Stimulated activated CD4-positive, alpha-beta T cell treated with anti-CD3 and anti-CD28 coated beads, Interleukin-1b, Interleukin-23, amount 100 ng/mL, for 48 hours (primary cell): ENCODE measurements around the gene FXN.
"Not testable (repeated sequence)": the region's sequence is repeated elsewhere in the genome, so short reads cannot be mapped to it uniquely, and the experiment has no call there.

Experiments used
- DNase-seq: peaks from one replicate; pipeline ENCODE4 v3.0.0-alpha.2; 2020

FXN gene

GRCh38 chr9:69027355-69028097, 8.0 kb upstream of the FXN start:
- DNase-seq: peak; percentile 24

DNA sequence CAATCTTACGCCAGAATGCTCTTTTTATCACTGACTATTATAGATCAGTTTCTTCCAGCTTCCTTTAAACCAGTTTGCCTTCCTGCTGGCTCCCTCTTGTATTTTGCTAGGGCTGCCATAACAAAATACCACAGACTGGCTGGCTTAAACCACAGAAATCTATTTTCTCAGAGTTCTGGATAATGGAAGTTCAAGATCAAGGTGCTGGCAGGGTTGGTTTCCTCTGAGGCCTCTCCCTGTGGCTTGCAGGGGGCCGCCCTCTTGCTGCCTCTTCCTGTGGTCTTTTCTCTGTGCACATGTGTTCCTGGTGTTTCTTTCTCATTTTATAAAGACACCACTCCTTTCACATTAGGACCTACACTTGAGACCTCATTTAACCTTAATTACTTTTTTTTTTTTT, 6.8 kb upstream of the FXN start:
- DNase-seq: peak; percentile 11

DNA sequence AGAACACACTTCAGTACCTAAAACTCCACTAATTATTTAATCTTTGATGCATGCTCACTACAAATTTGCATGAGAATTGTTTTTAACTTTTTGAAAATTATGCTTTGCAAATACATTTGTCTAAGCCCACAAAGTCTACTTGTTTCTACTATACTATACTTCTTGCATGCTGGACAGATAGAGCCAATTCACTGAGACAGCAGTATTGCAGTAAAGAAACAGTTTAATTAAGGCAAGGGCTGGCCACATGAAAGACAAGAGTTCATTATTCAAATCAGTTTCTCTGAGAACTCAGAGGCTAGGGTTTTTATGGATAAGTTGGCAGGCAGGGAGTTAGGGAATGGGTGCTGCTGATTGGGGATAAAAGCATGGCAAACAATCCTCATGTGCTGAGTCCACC, 6.0 kb upstream of the FXN start:
- no peak for DNase-seq

- no peak for DNase-seq
Observed at GRCh38 chr9:69030851-69031645, 4.5 kb upstream of the FXN start.

GRCh38 chr9:69034071-69034470, 1.5 kb upstream of the FXN start:
- DNase-seq: no peak

DNA sequence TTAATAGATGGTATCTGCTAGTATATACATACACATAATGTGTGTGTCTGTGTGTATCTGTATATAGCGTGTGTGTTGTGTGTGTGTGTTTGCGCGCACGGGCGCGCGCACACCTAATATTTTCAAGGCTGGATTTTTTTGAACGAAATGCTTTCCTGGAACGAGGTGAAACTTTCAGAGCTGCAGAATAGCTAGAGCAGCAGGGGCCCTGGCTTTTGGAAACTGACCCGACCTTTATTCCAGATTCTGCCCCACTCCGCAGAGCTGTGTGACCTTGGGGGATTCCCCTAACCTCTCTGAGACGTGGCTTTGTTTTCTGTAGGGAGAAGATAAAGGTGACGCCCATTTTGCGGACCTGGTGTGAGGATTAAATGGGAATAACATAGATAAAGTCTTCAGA, 757 bp downstream of the FXN start:
- no peak for DNase-seq

DNA sequence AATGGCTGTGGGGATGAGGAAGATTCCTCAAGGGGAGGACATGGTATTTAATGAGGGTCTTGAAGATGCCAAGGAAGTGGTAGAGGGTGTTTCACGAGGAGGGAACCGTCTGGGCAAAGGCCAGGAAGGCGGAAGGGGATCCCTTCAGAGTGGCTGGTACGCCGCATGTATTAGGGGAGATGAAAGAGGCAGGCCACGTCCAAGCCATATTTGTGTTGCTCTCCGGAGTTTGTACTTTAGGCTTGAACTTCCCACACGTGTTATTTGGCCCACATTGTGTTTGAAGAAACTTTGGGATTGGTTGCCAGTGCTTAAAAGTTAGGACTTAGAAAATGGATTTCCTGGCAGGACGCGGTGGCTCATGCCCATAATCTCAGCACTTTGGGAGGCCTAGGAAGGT, 1.2 kb downstream of the FXN start:
- DNase-seq: no peak

DNA sequence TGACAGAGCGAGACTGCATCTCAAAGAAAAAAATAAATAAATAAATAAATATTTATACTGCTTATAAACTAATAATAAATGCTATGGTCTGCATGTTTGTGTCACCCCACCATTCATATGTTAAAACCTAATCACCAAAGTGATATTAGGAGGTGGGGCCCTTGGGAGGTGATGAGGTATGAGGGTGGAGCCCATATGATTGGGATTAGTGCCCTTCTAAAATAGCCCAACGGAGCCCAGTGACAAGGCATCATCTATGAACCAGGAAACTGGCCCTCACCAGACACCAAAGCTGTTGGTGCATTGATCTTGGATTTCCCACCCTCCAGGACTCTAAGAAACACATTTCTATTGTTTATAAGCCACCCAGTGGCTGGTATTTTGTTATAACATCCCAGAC, 5.1 kb downstream of the FXN start:
- no peak for DNase-seq

DNA sequence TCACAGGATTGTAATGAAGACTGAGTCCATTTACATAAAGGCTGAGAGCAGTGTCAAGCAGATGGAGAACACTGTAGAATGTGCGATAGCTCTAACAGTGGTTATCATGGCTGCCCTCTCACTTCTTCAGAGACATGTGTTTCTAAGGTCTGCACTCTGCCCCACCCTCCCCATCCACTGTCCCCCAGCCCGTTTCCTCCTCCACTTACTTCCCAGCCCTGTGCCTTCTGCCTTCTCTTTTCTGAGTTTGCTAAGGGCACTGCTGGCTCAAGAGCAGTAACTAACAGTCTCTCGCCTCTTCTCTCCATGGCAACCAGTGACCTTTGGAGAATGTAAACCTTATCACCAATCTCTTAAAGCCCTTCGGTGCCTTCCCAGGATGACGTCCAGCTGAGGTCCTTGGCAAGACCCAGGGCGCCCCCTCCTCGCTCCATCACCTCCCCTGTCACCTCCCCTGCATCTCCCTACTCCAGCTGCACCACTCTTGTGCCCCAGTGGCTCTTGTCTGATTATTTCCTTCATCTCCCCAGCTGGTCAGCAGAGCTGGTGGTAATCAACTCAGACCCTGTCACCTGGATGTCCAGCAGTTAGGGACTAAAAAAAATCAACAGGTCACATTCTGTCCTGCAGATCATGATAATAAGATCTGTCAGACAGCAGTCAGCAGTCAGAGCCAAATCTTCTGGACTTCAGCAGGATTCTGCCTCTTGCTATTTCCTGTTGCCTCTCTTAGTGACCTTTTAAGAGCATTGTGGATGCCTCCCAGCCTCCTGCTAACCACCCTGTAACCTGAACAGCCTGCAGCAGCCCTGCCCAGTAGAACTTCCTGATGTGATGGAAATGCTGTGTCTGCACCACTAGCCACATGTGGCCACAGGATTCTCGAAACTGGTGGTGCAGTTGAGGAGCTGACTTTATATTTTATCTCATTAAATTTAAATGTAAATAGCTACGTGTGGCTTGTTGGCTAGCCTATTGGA, 9.0 kb downstream of the FXN start:
- no peak for DNase-seq

- no peak for DNase-seq
Observed at GRCh38 chr9:69045821-69046220, 10.3 kb downstream of the FXN start.

GRCh38 chr9:69046723-69047122, 11.2 kb downstream of the FXN start:
- DNase-seq: no peak

DNA sequence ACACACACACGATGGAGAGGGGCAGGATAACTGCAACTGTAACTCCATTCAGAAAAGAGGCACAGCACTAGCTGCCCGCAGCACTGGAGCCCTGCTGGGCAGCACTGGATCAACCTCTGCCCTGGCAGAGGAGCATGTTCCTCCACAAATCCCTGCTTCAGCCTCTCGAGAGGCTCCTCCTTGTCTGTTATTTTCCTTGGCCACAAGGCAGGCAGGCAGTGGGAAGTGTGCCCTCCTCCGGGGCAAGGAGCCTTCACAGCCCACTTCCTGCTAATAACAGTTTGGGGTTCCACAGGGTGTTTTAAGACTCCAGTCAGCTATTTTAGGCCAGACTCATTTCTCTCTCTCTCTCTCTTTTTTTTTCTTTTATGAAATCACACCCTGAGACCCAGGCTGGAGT, 11.8 kb downstream of the FXN start:
- DNase-seq: no peak

GRCh38 chr9:69049094-69049493, 13.5 kb downstream of the FXN start:
- DNase-seq: no peak

DNA sequence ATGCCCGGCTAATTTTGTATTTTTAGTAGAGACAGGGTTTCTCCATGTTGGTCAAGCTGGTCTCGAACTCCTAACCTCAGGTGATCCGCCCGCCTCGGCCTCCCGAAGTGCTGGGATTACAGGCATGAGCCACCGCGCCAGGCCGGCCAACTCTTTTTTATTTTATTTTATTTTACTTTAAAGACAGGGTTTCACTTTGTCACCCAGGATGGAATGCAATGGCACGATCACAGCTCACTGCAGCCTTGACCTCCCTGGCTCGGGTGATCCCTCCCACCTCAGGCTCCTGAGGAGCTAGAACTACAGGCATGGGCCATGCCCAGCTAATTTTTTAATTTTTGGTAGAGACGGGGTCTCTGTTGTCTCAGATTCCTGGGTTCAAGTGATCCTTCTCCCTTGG, 15.4 kb downstream of the FXN start:
- DNase-seq: not testable (repeated sequence)

GRCh38 chr9:69054989-69055388, 19.4 kb downstream of the FXN start:
- DNase-seq: no peak

DNA sequence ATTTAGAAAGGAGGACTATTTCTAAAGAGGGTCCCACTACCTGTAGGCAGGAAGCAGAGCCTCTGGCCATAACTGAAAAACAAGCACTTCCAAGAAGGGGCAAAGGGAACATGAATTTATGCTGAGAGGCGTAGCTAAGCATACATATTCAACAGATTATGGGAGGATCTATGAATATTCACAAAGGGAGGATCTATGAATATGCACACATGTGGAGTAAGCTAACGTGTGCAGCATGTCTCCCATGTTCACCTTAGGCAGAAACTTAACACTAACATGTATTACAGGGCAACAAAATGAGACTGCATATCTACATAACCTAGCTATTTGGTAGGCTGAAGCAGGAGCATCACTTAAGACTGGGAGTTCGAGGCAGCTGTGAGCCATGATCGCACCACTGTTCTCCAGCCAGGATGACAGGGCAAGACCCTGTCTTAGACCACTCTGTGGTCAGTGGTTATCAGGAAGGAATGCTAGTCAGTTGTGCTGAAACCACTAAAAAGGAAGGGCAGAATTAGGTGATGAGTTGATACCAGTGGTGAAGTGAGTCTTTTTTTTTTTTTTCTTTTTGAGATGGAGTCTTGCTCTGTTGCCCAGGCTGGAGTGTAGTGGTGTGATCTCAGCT, 20.8 kb downstream of the FXN start:
- no peak for DNase-seq

DNA sequence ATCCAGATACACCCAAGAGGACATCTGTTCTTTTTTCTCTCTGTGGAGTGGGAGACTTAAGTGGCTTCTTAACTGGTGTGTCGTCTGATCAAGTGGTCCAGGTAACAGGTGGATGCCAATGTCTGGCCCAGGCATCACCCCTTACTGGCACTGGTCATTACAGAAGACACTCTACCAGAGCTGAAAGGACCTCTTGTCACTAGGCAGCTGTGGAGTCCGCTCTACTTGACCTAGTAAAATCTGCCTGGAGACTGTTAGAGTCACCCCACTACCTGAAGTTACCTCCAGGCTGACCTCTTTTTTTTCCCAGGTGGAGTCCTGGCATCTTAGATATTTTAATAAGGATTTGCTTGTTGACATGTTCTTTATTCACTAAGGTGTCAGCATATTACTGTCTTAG, 22.5 kb downstream of the FXN start:
- no peak for DNase-seq

GRCh38 chr9:69060766-69061165, 25.2 kb downstream of the FXN start:
- DNase-seq: no peak

DNA sequence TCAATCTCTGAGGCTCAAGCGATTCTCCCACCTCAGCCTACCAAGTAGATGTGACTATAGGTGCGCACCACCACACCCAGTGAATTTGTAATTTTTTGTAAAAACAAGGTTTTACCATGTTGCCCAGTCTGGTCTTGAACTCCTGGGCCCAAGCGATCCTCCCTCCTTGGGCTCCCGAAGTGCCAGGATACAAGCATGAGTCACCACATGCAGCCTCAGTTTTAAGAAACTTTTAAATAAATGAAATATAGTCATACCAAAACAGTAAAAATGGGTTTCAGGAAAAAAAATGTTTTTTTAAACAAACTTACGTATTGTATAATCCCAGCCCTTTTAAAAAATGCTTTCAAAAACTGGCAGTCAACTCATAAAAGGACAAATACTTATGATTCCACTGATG, 26.6 kb downstream of the FXN start:
- DNase-seq: no peak

GRCh38 chr9:69063839-69064238, 28.3 kb downstream of the FXN start:
- no peak for DNase-seq

GRCh38 chr9:69065660-69066059, 30.1 kb downstream of the FXN start:
- no peak for DNase-seq

GRCh38 chr9:69066955-69067354, 31.4 kb downstream of the FXN start:
- no peak for DNase-seq

GRCh38 chr9:69070201-69070600, 34.6 kb downstream of the FXN start:
- no peak for DNase-seq
